Suprapubic skin (tissue), 4 donors: ENCODE results near the gene IER5.

Source experiments
- CTCF ChIP-seq, 2 donors: fragments of 200-600 bp in 1 of 2; fragments of 450-650 bp in 1 of 2; sonication (generic) in 1 of 2; IDR thresholded peaks; one replicate each; pipeline ENCODE4 v1.5.1; 2016 to 2019; ENCODE audit warnings: antibody characterized with exemption in 2 of 2, mild to moderate bottlenecking in 1 of 2, moderate library complexity in 1 of 2
- POLR2A ChIP-seq, 2 donors: fragments of 450-650 bp; IDR thresholded peaks; one replicate each; pipeline ENCODE4 v1.6.1; 2017; ENCODE audit warnings: antibody characterized with exemption in 2 of 2, mild to moderate bottlenecking in 2 of 2, moderate library complexity in 2 of 2
- POLR2AphosphoS5 ChIP-seq, 3 donors: sonication (generic); formaldehyde crosslinking; IDR thresholded peaks; one replicate each; pipeline ENCODE4 v1.6.1; 2017; ENCODE audit warnings: antibody characterized with exemption in 3 of 3

- TF ChIP-seq POLR2A (IDR thresholded peaks at IDR 0.05): no peak
- TF ChIP-seq CTCF (IDR thresholded peaks at IDR 0.05): no peak
- no peak for TF ChIP-seq POLR2AphosphoS5 (IDR thresholded peaks at IDR 0.05)
These were observed 23.1 kb downstream of the IER5 start for GRCh38 chr1:181111559-181111958.
